ENCODE data around the gene CIZ1. TPM values are rescaled to one million over a fixed set of nuclear protein-coding genes. Genes with fewer than 3 reads are reported as not detected.

The CIZ1 gene
- total RNA-seq, 1 experiment from 2014 or later: 111 TPM

GRCh38 chr9:128124873-128125579 lies 66.3 kb downstream of the CIZ1 start:
- ATAC-seq (no peak), DNase-seq (ENCODE audit: low read depth, low spot score) (no peak)
- ChIA-PET POLR2A (interaction anchor here (0.6 kb wide), 1 partner anchor 12 kb away, joined by 16 read pairs; no protein-coding TSS in a partner anchor), CTCF (interaction anchor here (0.7 to 0.8 kb wide), 2 partner anchors 35 to 196 kb away, joined by 3 read pairs; partner anchors contain the start of gene BBLN)
- H3K27me3 ChIP-seq (ENCODE audit: control insufficient read depth, insufficient read depth, low read length): no peaks in the 10 kb centered on the region
- no TSS peak for BruUV-seq (replicated peaks)
- in situ Hi-C loops (cut with HindIII; ENCODE audit: low pct_unique_long_range_greater_than_20kb, low sequenced_read_pairs) (no loop called here), intact Hi-C loops (cut with micrococcal nuclease; ENCODE audit: unreplicated experiment) (no loop called here)
- no peak overlapping the region for H3K27ac ChIP-seq (ENCODE audit: low read length)
- H3K36me3 ChIP-seq (ENCODE audit: control insufficient read depth, insufficient read depth, low read length): peaks cover 2% of the 10 kb centered on the region; the same call in 1 of the 2 replicates
- TF ChIP-seq REST (IDR thresholded peaks at IDR 0.05; ENCODE audit: insufficient read depth in 1 of 2, low read depth in 2 of 2, low read length in 1 of 2) (no peak), SIN3A (IDR thresholded peaks at IDR 0.05; ENCODE audit: borderline replicate concordance, insufficient read depth, low read depth, low read length) (no peak), CTCF (IDR thresholded peaks at IDR 0.05) (peak; percentile 91), POLR2AphosphoS5 (IDR thresholded peaks at IDR 0.05; ENCODE audit: low read depth, low read length) (no peak)
- H3K4me1 ChIP-seq (ENCODE audit: control insufficient read depth, insufficient read depth, low read length): 0 out of 2 replicates have a peak, but pooled peaks cover 3% of the 10 kb centered on the region
- no peaks in the 10 kb centered on the region for H3K9me3 ChIP-seq (ENCODE audit: control insufficient read depth, insufficient read depth, low read depth, low read length)
- peak overlapping the region in 1 of 2 experiments; percentile 83; a peak in 1 of 4 replicates for H3K4me3 ChIP-seq (ENCODE audit: low read depth in 2 of 2, low read length in 2 of 2)

- no peak for ATAC-seq
- intact Hi-C loops (cut with micrococcal nuclease; ENCODE audit: unreplicated experiment): no loop called here
- POLR2A ChIA-PET: no interaction called here
- CTCF ChIA-PET: interaction anchor here (0.8 kb wide), 1 partner anchor 36 kb away, joined by 3 read pairs; the partner anchor contains the start of gene BBLN
- Histone ChIP-seq H3K4me3 (ENCODE audit: low read depth in 2 of 2, low read length in 2 of 2) (no peak overlapping the region), H3K4me1 (ENCODE audit: control insufficient read depth, insufficient read depth, low read length) (0 out of 2 replicates have a peak, but pooled peaks cover 3% of the 10 kb centered on the region), H3K36me3 (ENCODE audit: control insufficient read depth, insufficient read depth, low read length) (peaks cover 2% of the 10 kb centered on the region; the same call in 1 of the 2 replicates), H3K9me3 (ENCODE audit: control insufficient read depth, insufficient read depth, low read depth, low read length) (no peaks in the 10 kb centered on the region), H3K27me3 (ENCODE audit: control insufficient read depth, insufficient read depth, low read length) (no peaks in the 10 kb centered on the region), H3K27ac (ENCODE audit: low read length) (no peak overlapping the region)
- no TSS peak for BruUV-seq (replicated peaks)
- in situ Hi-C loops (cut with HindIII; ENCODE audit: low pct_unique_long_range_greater_than_20kb, low sequenced_read_pairs): no loop called here
- no peak for DNase-seq (ENCODE audit: low read depth, low spot score)
- no peak for TF ChIP-seq REST (IDR thresholded peaks at IDR 0.05; ENCODE audit: insufficient read depth in 1 of 2, low read depth in 2 of 2, low read length in 1 of 2)
- TF ChIP-seq SIN3A (IDR thresholded peaks at IDR 0.05; ENCODE audit: borderline replicate concordance, insufficient read depth, low read depth, low read length): no peak
- TF ChIP-seq CTCF (IDR thresholded peaks at IDR 0.05): no peak
- TF ChIP-seq POLR2AphosphoS5 (IDR thresholded peaks at IDR 0.05; ENCODE audit: low read depth, low read length): no peak
- no peak for TF ChIP-seq TCF7L2 (IDR thresholded peaks at IDR 0.05; ENCODE audit: low read depth, low read length)
Measured at GRCh38 chr9:128124451-128124850, 66.9 kb downstream of the CIZ1 start.
